ENCODE measurements around the gene RAF1. TPM values are rescaled to one million over a fixed set of nuclear protein-coding genes. Genes with fewer than 3 reads are reported as not detected.

Gene RAF1
- total and polyA plus RNA-seq, 2 donors (not counting 1 experiment from before 2014, with no cell fraction given): 134 to 258 TPM

DNA sequence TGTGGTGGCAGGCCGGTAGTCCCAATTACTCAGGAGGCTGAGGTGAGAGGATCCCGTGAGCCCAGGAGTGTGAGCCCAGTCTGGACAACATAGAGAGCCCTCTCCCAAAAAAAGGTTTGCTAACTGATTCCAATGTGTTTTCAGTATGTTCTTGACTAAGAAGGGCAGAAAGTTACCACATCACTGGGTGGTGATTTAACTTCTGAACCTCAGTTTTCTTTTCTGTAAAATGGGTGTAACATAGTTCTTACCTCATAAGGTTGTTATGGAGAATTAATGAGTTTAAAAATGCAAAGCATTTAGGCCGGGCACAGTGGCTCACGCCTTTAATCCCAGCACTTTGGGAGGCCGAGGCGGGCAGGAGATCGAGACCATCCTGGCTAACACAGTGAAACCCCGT, 28.5 kb upstream of the RAF1 start:
- no peaks in the 10 kb centered on the region for H4K20me1 ChIP-seq (ENCODE audit: control insufficient read depth, extremely low read depth, insufficient read depth, low read length)
- no peaks in the 10 kb centered on the region for H3K27me3 ChIP-seq (ENCODE audit: control insufficient read depth, insufficient read depth, low read length)
- no peak overlapping the region for H2AFZ ChIP-seq (ENCODE audit: low read length)
- H3K27ac ChIP-seq (ENCODE audit: insufficient read depth, low read length): no peak overlapping the region
- no peaks in the 10 kb centered on the region for H3K79me2 ChIP-seq (ENCODE audit: control insufficient read depth, insufficient read depth, low read length)
- no peak for DNase-seq (ENCODE audit: low read depth in 2 of 2)
- no peaks in the 10 kb centered on the region for H3K36me3 ChIP-seq (ENCODE audit: control insufficient read depth, insufficient read depth, low read length)
- H3K9ac ChIP-seq (ENCODE audit: insufficient read depth, low read length): no peak overlapping the region
- H3K4me1 ChIP-seq (ENCODE audit: control insufficient read depth, extremely low read depth, insufficient read depth, low read length): no peaks in the 10 kb centered on the region
- H3K4me3 ChIP-seq (replicated peaks in 1 of 4; ENCODE audit: control extremely low read depth in 1 of 4, insufficient read depth in 1 of 4, low read depth in 3 of 4, low read length in 4 of 4): no peak overlapping the region
- H3K9me3 ChIP-seq (ENCODE audit: control insufficient read depth, insufficient read depth, low read depth, low read length): no peaks in the 10 kb centered on the region
- no peak for TF ChIP-seq EZH2 (IDR thresholded peaks at IDR 0.05; ENCODE audit: low read length, missing control alignments)
- TF ChIP-seq, protein P1, sequence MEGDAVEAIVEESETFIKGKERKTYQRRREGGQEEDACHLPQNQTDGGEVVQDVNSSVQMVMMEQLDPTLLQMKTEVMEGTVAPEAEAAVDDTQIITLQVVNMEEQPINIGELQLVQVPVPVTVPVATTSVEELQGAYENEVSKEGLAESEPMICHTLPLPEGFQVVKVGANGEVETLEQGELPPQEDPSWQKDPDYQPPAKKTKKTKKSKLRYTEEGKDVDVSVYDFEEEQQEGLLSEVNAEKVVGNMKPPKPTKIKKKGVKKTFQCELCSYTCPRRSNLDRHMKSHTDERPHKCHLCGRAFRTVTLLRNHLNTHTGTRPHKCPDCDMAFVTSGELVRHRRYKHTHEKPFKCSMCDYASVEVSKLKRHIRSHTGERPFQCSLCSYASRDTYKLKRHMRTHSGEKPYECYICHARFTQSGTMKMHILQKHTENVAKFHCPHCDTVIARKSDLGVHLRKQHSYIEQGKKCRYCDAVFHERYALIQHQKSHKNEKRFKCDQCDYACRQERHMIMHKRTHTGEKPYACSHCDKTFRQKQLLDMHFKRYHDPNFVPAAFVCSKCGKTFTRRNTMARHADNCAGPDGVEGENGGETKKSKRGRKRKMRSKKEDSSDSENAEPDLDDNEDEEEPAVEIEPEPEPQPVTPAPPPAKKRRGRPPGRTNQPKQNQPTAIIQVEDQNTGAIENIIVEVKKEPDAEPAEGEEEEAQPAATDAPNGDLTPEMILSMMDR (conservative IDR thresholded peaks at IDR 0.05 in 1 of 2, IDR thresholded peaks at IDR 0.05 in 1 of 2; ENCODE audit: low read depth in 1 of 2, low read length in 2 of 2): no peak
- no peak overlapping the region for H3K4me2 ChIP-seq (ENCODE audit: extremely low read depth, insufficient read depth, low read length)

DNA sequence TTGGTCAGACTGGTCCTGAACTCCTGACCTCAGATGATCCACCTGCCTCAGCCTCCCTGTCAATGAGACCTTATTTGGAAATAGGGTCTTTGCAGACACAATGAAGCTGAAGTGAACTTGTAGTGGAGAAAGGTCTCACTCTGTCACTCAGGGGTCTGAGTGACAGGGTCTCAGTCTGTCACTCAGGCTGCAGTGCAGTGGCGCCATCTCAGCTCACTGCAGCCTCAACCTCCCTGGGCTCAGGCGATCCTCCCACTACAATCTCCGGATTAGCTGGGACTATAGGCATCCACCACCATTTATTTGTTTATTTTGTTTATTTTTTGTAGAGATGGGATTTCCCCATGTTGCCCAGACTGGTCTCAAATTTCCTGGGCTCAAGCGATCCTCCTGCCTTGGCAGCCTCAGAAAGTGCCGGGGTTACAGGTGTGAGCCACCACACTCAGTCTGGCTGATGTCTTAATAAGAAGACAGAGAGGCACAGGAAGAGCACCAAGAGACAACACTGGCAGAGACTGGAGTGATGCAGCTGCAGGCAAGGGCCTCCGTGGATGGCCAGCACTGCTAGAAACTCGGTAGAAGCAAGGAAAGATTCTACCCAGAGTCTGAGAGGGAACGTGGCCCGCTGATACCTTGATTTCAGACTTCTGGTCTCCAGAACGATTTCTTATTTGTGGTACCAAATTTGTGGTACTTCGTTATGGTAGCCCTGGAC, 26.2 kb upstream of the RAF1 start:
- H3K27me3 ChIP-seq (ENCODE audit: control insufficient read depth, insufficient read depth, low read length): no peaks in the 10 kb centered on the region
- H3K4me3 ChIP-seq (replicated peaks in 1 of 4; ENCODE audit: control extremely low read depth in 1 of 4, insufficient read depth in 1 of 4, low read depth in 3 of 4, low read length in 4 of 4): no peak overlapping the region
- H3K27ac ChIP-seq (ENCODE audit: insufficient read depth, low read length): no peak overlapping the region
- no peak overlapping the region for H3K4me2 ChIP-seq (ENCODE audit: extremely low read depth, insufficient read depth, low read length)
- no peaks in the 10 kb centered on the region for H3K4me1 ChIP-seq (ENCODE audit: control insufficient read depth, extremely low read depth, insufficient read depth, low read length)
- no peaks in the 10 kb centered on the region for H3K79me2 ChIP-seq (ENCODE audit: control insufficient read depth, insufficient read depth, low read length)
- DNase-seq (ENCODE audit: low read depth in 2 of 2): no peak
- TF ChIP-seq, protein P1 (conservative IDR thresholded peaks at IDR 0.05 in 1 of 2, IDR thresholded peaks at IDR 0.05 in 1 of 2; ENCODE audit: low read depth in 1 of 2, low read length in 2 of 2): no peak
- no peak for TF ChIP-seq EZH2 (IDR thresholded peaks at IDR 0.05; ENCODE audit: low read length, missing control alignments)
- no peaks in the 10 kb centered on the region for H4K20me1 ChIP-seq (ENCODE audit: control insufficient read depth, extremely low read depth, insufficient read depth, low read length)
- no peaks in the 10 kb centered on the region for H3K9me3 ChIP-seq (ENCODE audit: control insufficient read depth, insufficient read depth, low read depth, low read length)
- H3K36me3 ChIP-seq (ENCODE audit: control insufficient read depth, insufficient read depth, low read length): no peaks in the 10 kb centered on the region
- H2AFZ ChIP-seq (ENCODE audit: low read length): no peak overlapping the region
- H3K9ac ChIP-seq (ENCODE audit: insufficient read depth, low read length): no peak overlapping the region

DNA sequence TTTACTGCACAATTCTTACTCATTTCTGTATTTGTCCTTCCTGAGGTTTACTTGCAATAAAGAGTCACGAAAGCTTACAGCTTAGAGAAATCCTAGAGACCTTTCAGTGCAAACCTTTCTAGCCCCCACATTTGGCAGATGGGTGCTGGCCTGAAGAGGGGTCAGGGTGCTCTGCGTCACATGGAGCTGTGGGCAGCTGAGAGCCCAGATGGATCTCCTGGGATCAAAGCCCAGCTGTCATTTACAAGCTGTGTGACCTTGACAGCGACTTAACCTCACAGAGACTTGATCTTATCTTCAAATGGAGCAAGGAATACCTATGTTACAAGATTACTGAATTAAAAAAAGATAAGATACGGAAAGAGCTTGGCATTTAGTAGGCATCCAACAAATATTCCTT, 24.0 kb upstream of the RAF1 start:
- Histone ChIP-seq H3K4me1 (ENCODE audit: control insufficient read depth, extremely low read depth, insufficient read depth, low read length) (no peaks in the 10 kb centered on the region), H3K9me3 (ENCODE audit: control insufficient read depth, insufficient read depth, low read depth, low read length) (no peaks in the 10 kb centered on the region), H3K4me3 (replicated peaks in 1 of 4; ENCODE audit: control extremely low read depth in 1 of 4, insufficient read depth in 1 of 4, low read depth in 3 of 4, low read length in 4 of 4) (no peak overlapping the region), H3K4me2 (ENCODE audit: extremely low read depth, insufficient read depth, low read length) (no peak overlapping the region), H3K27me3 (ENCODE audit: control insufficient read depth, insufficient read depth, low read length) (no peaks in the 10 kb centered on the region), H2AFZ (ENCODE audit: low read length) (no peak overlapping the region), H3K79me2 (ENCODE audit: control insufficient read depth, insufficient read depth, low read length) (no peaks in the 10 kb centered on the region), H3K9ac (ENCODE audit: insufficient read depth, low read length) (no peak overlapping the region), H4K20me1 (ENCODE audit: control insufficient read depth, extremely low read depth, insufficient read depth, low read length) (no peaks in the 10 kb centered on the region), H3K36me3 (ENCODE audit: control insufficient read depth, insufficient read depth, low read length) (no peaks in the 10 kb centered on the region), H3K27ac (ENCODE audit: insufficient read depth, low read length) (no peak overlapping the region)
- DNase-seq (ENCODE audit: low read depth in 2 of 2): no peak
- TF ChIP-seq EZH2 (IDR thresholded peaks at IDR 0.05; ENCODE audit: low read length, missing control alignments): no peak
- TF ChIP-seq, protein P1 (conservative IDR thresholded peaks at IDR 0.05 in 1 of 2, IDR thresholded peaks at IDR 0.05 in 1 of 2; ENCODE audit: low read depth in 1 of 2, low read length in 2 of 2): no peak

All from fibroblast of lung (primary cell).